Measurements from ENCODE around the gene TSPAN9. TPM values are rescaled to one million over a fixed set of nuclear protein-coding genes. Genes with fewer than 3 reads are reported as not detected.

The TSPAN9 gene
- total RNA-seq, 1 donor from 2014 or later, result 114 TPM

- peaks cover 50% of the 10 kb centered on the region for H3K4me1 Mint-ChIP-seq (ENCODE audit: unreplicated experiment)
- no peaks in the 10 kb centered on the region for H3K27me3 Mint-ChIP-seq (ENCODE audit: unreplicated experiment)
- no peak overlapping the region for H3K4me3 Mint-ChIP-seq (ENCODE audit: unreplicated experiment)
- no peak overlapping the region for H3K27ac Mint-ChIP-seq (ENCODE audit: unreplicated experiment)
- TF ChIP-seq CTCF (IDR thresholded peaks at IDR 0.05), result no peak
- H3K36me3 Mint-ChIP-seq (ENCODE audit: unreplicated experiment), result peaks cover 5% of the 10 kb centered on the region
- H3K9me3 Mint-ChIP-seq (ENCODE audit: unreplicated experiment), result no peaks in the 10 kb centered on the region
- no peak for DNase-seq (ENCODE audit: extremely low spot score, unreplicated experiment)
These were observed 36.6 kb downstream of the TSPAN9 start for GRCh38 chr12:3113671-3114325.

GRCh38 chr12:3114671-3115070, 37.5 kb downstream of the TSPAN9 start:
- Mint-ChIP-seq H3K4me1 (ENCODE audit: unreplicated experiment) (peaks cover 56% of the 10 kb centered on the region), H3K27me3 (ENCODE audit: unreplicated experiment) (no peaks in the 10 kb centered on the region), H3K36me3 (ENCODE audit: unreplicated experiment) (peaks cover 5% of the 10 kb centered on the region), H3K4me3 (ENCODE audit: unreplicated experiment) (no peak overlapping the region), H3K27ac (ENCODE audit: unreplicated experiment) (no peak overlapping the region), H3K9me3 (ENCODE audit: unreplicated experiment) (no peaks in the 10 kb centered on the region)
- no peak for TF ChIP-seq CTCF (IDR thresholded peaks at IDR 0.05)
- no peak for DNase-seq (ENCODE audit: extremely low spot score, unreplicated experiment)

- Mint-ChIP-seq H3K27ac (ENCODE audit: unreplicated experiment) (no peak overlapping the region), H3K4me1 (ENCODE audit: unreplicated experiment) (peaks cover 60% of the 10 kb centered on the region), H3K4me3 (ENCODE audit: unreplicated experiment) (no peak overlapping the region), H3K36me3 (ENCODE audit: unreplicated experiment) (peaks cover 6% of the 10 kb centered on the region), H3K9me3 (ENCODE audit: unreplicated experiment) (no peaks in the 10 kb centered on the region), H3K27me3 (ENCODE audit: unreplicated experiment) (no peaks in the 10 kb centered on the region)
- DNase-seq (ENCODE audit: extremely low spot score, unreplicated experiment), result no peak
- TF ChIP-seq CTCF (IDR thresholded peaks at IDR 0.05), result no peak
These were observed 37.9 kb downstream of the TSPAN9 start for GRCh38 chr12:3115078-3115477.

GRCh38 chr12:3116106-3116844, 39.1 kb downstream of the TSPAN9 start:
- H3K36me3 Mint-ChIP-seq (ENCODE audit: unreplicated experiment), result peaks cover 15% of the 10 kb centered on the region
- no peak for TF ChIP-seq CTCF (IDR thresholded peaks at IDR 0.05)
- DNase-seq (ENCODE audit: extremely low spot score, unreplicated experiment), result no peak
- peaks cover 59% of the 10 kb centered on the region for H3K4me1 Mint-ChIP-seq (ENCODE audit: unreplicated experiment)
- peak overlapping the region; percentile 47 for H3K4me3 Mint-ChIP-seq (ENCODE audit: unreplicated experiment)
- H3K27me3 Mint-ChIP-seq (ENCODE audit: unreplicated experiment), result no peaks in the 10 kb centered on the region
- peak overlapping the region; percentile 95 for H3K27ac Mint-ChIP-seq (ENCODE audit: unreplicated experiment)
- no peaks in the 10 kb centered on the region for H3K9me3 Mint-ChIP-seq (ENCODE audit: unreplicated experiment)

GRCh38 chr12:3117144-3117581, 40.0 kb downstream of the TSPAN9 start:
- TF ChIP-seq CTCF (IDR thresholded peaks at IDR 0.05), result no peak
- Mint-ChIP-seq H3K4me1 (ENCODE audit: unreplicated experiment) (peaks cover 55% of the 10 kb centered on the region), H3K27me3 (ENCODE audit: unreplicated experiment) (no peaks in the 10 kb centered on the region), H3K36me3 (ENCODE audit: unreplicated experiment) (peaks cover 13% of the 10 kb centered on the region), H3K4me3 (ENCODE audit: unreplicated experiment) (peak overlapping the region; percentile 47), H3K9me3 (ENCODE audit: unreplicated experiment) (no peaks in the 10 kb centered on the region), H3K27ac (ENCODE audit: unreplicated experiment) (peak overlapping the region; percentile 95)
- no peak for DNase-seq (ENCODE audit: extremely low spot score, unreplicated experiment)
